Ectodermal cell (in vitro differentiated cells): ENCODE measurements around the gene DENND1C.

ENCODE experiments used
- H3K27ac ChIP-seq: 2 replicates; pipeline ENCODE4 v1.7.0; 2013; ENCODE audit warnings: mild to moderate bottlenecking, low read depth, low read length; ENCODE audit not compliant: insufficient read depth, poor library complexity, severe bottlenecking
- H3K27me3 ChIP-seq: 2 replicates; pipeline ENCODE4 v1.7.0; 2013; ENCODE audit warnings: mild to moderate bottlenecking, low read length; ENCODE audit not compliant: insufficient read depth, control insufficient read depth, poor library complexity, severe bottlenecking
- H3K36me3 ChIP-seq: one replicate; pipeline ENCODE4 v1.7.0; 2013; ENCODE audit warnings: low read length; ENCODE audit not compliant: control insufficient read depth, insufficient read depth
- H3K4me1 ChIP-seq: one replicate; pipeline ENCODE4 v1.7.0; 2013; ENCODE audit warnings: low read length; ENCODE audit not compliant: control insufficient read depth, insufficient read depth
- H3K4me3 ChIP-seq: 2 replicates; pipeline ENCODE4 v1.7.0; 2013; ENCODE audit warnings: low read depth, low read length, control low read depth; ENCODE audit not compliant: insufficient read depth
- H3K9me3 ChIP-seq: 2 replicates; pipeline ENCODE4 v1.7.0; 2013; ENCODE audit warnings: mild to moderate bottlenecking, low read length, moderate library complexity; ENCODE audit not compliant: control insufficient read depth
- WGBS, 2 experiments: methylation state at CpG; one replicate each; pipeline ENCODE4 v1.1.7; 2013; ENCODE audit warnings: missing lambda C conversion rate in 2 of 2; 5-methylcytosine and 5-hydroxymethylcytosine counted together

The DENND1C gene

DNA sequence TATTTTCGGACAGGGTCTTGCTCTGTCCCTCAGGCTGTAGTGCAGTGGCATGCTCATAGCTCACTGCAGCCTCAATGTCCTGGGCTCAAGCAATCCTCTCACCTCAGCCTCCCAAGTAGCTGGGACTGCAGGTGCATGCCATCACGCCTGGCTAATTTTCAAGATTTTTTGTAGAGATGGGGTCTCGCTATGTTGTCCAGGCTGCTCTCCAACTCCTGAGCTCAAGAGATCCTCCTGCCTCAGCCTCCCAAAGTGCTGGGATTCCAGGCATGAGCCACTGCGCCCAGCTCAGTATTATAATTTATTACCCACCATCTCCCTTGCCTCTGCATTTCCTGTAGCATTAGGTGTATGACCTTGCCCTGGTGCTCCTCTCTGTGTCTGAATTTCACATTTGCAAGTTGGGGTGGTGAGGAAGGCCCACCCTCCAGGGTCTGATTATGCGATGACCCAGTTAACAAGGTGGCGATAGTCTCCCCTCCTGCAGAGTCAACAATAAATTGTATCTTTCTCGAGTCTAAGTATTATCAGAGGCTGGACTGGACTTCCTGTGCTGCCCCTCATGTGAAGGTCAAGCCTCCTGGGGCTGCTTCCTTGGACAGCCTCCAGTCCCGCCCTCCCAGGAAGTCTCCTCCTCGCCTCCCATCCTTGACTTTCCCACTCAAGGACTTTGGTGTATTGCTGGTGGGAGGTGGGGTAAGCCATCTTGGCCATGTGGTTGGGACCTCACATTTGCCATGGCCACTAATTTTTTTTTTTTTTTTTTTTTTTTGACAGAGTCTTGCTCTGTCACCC lies 22.0 kb upstream of the DENND1C start:
- H3K27me3 ChIP-seq, result peaks cover 31% of the 10 kb centered on the region
- no peaks in the 10 kb centered on the region for H3K36me3 ChIP-seq
- no peaks in the 10 kb centered on the region for H3K4me1 ChIP-seq
- no peak overlapping the region for H3K27ac ChIP-seq
- no peaks in the 10 kb centered on the region for H3K9me3 ChIP-seq
- H3K4me3 ChIP-seq, result no peak overlapping the region
- WGBS, 2 experiments, result 93 to 94% methylated on average over 8 to 9 of the region's 9 CpGs

DNA sequence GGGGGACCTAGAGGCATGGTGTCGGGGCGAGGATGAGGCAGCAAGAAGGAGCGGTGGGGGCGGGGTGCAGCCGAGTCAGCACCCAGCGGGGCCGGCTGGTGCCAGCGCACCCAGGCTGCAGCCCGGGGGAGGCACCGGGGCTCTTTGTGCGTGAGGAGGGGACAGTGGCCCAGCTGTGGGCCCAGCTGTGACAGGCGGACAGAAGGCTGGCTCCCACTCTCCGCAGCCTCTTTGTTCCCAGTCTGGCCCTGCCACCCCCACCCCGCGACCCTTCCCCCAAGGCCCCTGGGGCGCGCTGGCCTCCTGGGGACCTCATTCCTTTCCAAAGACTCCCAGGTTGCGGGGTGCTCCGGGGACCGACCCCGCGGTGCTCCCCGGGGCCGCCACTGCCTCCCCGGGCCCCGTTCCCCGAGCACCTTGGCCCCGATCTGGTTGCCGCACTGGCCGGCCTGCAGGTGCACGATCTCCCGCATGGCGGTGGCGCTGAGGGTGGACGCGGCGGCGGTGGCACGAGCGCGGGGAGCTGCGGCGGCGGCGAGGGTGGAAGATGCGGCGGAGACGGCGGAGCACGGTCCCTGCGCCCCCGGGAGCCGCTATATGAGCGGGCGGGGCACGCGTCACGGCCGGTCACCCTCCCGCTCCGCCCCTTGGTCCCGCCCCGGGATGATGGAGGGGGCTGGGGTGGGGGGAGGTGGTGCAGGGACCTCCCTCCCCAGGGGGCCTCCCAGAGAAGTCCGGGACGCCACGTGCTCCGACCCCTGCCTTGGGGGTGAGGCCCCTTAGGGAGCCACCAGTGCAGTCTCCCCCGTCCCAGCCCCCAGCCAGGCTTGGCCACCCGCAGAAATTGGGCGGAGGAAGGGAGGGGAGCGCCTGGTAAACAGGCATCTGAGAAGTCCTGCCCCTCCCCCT lies 20.4 kb upstream of the DENND1C start, which contains the start of gene TUBB4A:
TSS of gene TUBB4A (minus strand) at position 570 of the 909 bp plus-strand sequence. CDS start at position 473, 97 bp downstream.
- Histone ChIP-seq H3K4me1 (no peaks in the 10 kb centered on the region), H3K27me3 (peaks cover 31% of the 10 kb centered on the region), H3K4me3 (peak within 1 kb of the TSS; percentile 60), H3K36me3 (no peaks in the 10 kb centered on the region), H3K9me3 (no peaks in the 10 kb centered on the region), H3K27ac (no peak within 1 kb of the TSS)
- 2 to 3% methylated on average over 71 of the region's 71 CpGs for WGBS, 2 experiments

DNA sequence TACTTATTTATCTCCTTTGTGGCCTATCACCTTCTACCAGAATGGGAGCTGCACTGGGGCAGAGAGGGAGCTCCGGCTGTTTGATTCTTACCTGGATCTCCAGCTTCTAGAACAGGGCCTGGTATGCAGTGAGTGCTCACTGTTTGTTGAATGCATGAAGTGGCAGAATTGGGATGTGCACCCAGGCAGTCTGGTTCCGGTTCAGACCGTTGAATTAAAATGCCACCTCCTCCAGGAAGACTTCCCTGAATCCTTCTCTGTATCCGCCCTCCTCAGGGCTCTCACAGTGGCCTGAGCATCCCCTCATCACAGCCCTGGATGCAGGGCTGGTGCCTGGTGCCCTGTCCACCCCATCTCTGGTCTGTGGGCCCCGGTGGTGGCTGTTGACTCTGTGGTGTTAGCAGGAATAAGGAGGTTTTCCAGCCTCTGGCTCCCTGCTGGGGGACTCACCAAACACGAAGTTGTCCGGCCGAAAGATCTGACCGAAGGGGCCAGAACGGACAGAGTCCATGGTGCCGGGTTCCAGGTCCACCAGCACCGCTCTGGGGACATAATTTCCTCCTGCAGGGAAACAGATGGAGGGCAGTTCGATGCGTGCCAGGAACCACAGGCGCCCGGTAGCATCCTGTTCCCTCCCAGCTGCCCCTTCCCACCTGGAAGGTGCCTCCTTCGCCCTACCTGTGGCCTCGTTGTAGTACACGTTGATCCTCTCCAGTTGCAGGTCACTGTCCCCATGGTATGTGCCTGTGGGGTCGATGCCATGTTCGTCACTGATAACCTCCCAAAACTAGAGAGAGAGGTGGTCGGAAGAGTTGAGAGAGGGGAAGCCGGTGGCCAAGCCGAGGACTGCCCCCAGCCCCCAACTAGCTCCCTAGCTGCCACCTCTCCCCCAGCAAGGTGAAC lies 19.5 kb upstream of the DENND1C start:
- Histone ChIP-seq H3K4me1 (no peaks in the 10 kb centered on the region), H3K4me3 (peak overlapping the region; percentile 60), H3K9me3 (no peaks in the 10 kb centered on the region), H3K27ac (no peak overlapping the region), H3K36me3 (no peaks in the 10 kb centered on the region), H3K27me3 (peaks cover 31% of the 10 kb centered on the region)
- WGBS, 2 experiments, result 73% methylated on average over 24 of the region's 24 CpGs

DNA sequence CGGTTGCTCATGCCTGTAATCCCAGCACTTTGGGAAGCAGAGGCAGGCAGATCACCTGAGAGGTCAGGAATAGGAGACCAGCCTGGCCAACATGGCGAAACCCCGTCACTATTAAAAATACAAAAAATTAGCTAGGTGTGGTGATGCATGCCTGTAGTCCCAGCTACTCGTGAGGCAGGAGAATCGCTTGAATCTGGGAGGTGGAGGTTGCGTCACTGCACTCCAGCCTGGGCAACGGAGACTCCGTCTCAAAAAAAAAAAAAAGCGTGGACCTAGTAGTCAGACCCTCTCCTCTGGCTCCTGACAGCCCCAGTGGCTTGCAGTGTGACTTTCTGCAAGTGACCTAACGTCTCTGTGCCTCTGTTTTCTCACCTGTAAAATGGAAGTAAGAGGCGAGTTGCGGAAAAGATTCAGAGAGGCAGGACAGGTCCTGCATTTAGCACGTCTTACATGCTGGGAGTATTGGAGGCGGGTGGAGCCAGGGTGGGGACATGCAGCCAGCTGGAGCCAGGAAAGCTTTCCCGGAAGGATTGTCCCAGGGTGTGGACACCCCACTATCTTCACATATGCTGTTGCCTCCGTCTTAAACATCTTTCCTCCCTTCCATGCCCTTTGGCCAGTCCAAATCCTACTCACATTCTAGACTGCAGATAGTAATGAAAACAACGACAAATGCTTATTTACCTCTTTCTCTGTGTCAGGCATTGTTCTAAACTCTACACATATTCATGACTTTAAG lies 17.6 kb upstream of the DENND1C start:
- Histone ChIP-seq H3K36me3 (no peaks in the 10 kb centered on the region), H3K27ac (no peak overlapping the region), H3K4me3 (no peak overlapping the region), H3K9me3 (no peaks in the 10 kb centered on the region), H3K27me3 (peaks cover 31% of the 10 kb centered on the region), H3K4me1 (no peaks in the 10 kb centered on the region)
- WGBS, 2 experiments, result 87 to 88% methylated on average over 17 of the region's 17 CpGs

DNA sequence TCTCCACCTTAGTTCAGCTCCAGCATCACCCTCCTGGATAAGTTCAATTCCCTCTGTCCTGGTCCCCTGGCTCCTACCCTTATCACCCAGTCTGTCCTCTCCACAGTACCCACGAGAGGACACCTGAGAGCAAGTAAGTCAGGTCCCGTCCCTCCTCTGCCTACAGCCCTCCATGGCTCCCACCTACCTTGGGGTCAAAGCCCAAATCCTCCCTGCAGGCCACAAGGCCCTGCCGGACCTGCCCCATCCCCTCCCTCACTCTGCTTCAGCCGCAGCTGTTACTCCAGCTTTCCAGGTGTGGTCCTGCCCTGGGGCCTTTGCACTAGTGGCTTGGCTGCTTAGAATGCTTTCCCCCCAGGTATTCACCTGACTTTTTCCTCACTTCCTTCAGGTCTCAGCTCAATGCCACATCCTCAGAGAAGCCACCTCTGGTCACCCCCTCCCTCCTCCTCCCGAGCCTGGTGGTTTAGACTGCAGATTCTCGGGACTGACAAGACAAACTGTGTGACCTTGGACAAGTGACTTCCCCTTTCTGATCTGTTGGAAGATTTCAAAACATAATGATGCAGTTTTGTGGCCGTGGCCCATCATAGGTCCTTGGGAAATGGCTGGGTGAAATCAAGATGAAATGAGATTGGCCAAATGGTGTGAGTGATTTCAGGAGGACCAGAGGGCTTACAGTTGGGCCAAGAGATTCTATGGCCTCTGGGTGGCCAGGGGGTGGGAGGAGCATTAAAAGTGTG lies 16.9 kb upstream of the DENND1C start:
- 90% methylated on average over 7 of the region's 7 CpGs for WGBS, 2 experiments

DNA sequence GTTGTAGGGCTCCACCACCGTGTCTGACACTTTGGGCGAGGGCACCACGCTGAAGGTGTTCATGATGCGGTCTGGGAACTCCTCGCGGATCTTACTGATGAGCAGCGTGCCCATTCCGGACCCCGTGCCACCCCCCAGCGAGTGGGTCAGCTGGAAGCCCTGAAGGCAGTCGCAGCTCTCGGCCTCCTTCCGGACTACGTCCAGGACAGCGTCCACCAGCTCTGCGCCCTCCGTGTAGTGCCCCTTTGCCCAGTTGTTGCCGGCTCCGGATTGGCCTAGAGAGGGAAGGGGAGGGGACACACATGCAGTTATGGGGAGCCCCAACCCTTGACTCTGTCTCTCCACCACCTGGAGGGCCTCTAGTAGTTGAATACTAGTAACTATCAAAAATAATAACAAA lies 14.4 kb upstream of the DENND1C start:
- H3K4me3 ChIP-seq, result no peak overlapping the region
- WGBS, 2 experiments, result 94 to 95% methylated on average over 19 of the region's 19 CpGs
- H3K27ac ChIP-seq, result no peak overlapping the region
- no peaks in the 10 kb centered on the region for H3K36me3 ChIP-seq
- H3K9me3 ChIP-seq, result no peaks in the 10 kb centered on the region
- no peaks in the 10 kb centered on the region for H3K4me1 ChIP-seq
- H3K27me3 ChIP-seq, result peaks cover 7% of the 10 kb centered on the region

More for the DNA sequence above, 16.9 kb upstream of the DENND1C start:
- Histone ChIP-seq H3K9me3 (no peaks in the 10 kb centered on the region), H3K4me3 (no peak overlapping the region), H3K36me3 (no peaks in the 10 kb centered on the region), H3K27ac (no peak overlapping the region), H3K4me1 (no peaks in the 10 kb centered on the region), H3K27me3 (peaks cover 31% of the 10 kb centered on the region)

DNA sequence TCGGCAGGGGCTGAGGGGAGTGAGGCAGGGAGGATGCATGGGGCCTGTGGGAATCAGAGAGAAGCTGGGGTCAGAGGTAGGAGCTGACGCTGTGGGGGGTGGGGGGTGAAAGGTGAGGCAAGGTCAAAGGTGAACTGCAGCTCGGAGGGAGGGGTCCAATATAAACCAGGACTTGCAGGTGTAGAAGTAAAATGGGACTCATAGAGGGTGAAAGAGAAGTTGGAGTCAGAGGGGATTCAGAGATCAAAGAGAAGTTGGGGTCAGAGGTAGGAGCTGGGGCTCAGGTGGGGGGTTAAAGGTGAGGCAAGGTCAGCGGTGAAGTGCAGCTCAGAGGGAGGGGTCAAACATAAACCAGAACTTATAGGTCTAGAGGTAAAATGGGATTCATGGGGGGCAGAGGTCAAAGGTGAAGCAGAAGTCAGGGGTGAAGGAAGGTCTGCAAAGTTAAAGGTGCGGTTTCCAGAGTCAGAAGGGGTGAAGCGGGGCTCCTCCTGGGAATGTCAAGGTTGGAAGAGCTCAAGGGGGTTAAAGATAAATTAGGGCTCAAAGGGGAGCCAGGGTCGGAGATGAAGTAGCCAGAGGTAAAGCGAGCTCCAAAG lies 12.9 kb upstream of the DENND1C start:
- H3K4me1 ChIP-seq, result no peaks in the 10 kb centered on the region
- 87 to 88% methylated on average over 8 of the region's 8 CpGs for WGBS, 2 experiments

DNA sequence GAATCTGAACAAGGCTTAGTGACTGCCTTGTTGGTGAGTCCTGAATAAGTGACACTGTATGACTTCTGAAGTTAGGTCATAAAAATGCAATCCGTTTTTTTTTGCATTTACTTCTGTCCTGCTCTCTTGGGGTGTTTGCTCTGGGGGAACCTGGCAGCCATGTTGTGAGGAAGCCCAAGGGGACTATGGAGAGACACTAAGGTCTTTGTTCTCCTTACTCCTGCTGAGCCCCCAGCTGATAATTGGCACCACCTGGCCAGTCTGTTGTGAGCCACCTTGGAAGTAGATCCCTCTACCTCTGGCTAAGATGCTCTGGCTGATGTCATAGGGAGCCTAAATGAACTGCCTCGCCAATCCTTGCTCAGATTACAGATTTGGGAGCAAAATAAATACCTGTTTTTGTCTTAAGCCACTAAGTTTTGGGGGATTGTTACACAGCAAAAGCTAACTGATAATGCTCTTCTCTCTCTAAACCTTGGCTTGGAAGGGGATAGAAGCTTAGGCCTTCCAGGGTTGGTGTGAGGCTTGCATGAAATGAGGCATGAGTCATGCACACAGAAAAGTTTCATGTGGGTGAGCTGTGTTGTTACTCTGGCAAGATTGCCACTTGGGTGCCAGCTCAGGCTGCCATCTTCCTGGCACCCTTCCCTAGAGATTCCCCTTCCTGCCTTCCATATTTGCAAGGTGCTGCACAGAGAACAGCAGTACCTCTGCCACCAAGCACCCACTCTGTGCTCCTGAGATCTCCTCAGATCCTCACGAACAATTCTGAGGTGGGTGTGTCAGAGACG lies 10.4 kb upstream of the DENND1C start:
- Histone ChIP-seq H3K4me3 (no peak overlapping the region), H3K36me3 (no peaks in the 10 kb centered on the region), H3K27me3 (no peaks in the 10 kb centered on the region), H3K9me3 (no peaks in the 10 kb centered on the region), H3K4me1 (no peaks in the 10 kb centered on the region), H3K27ac (no peak overlapping the region)
- WGBS, 2 experiments, result 88% methylated on average over 4 of the region's 4 CpGs

More for the DNA sequence above, 12.9 kb upstream of the DENND1C start:
- Histone ChIP-seq H3K27me3 (no peaks in the 10 kb centered on the region), H3K9me3 (no peaks in the 10 kb centered on the region), H3K27ac (no peak overlapping the region), H3K36me3 (no peaks in the 10 kb centered on the region), H3K4me3 (no peak overlapping the region)
